ENCODE measurements around the gene ATAD1. TPM values are rescaled to one million over a fixed set of nuclear protein-coding genes. Genes with fewer than 3 reads are reported as not detected.
"Not testable (repeated sequence)": the region's sequence is repeated elsewhere in the genome, so short reads cannot be mapped to it uniquely, and the experiment has no call there.

Gene ATAD1
- total RNA-seq, 2 experiments from 2014 or later: 33.7 to 38.7 TPM

- ATAC-seq (ENCODE audit: poor library complexity): no peak
- ChIA-PET CTCF (no interaction called here), POLR2A (no interaction called here)
- no peaks in the 10 kb centered on the region for H3K36me3 ChIP-seq (ENCODE audit: insufficient read depth, low read length)
- Mint-ChIP-seq H3K27me3 (peaks cover 4% of the 10 kb centered on the region), H3K4me3 (no peak overlapping the region), H3K27ac (no peak overlapping the region), H3K36me3 (ENCODE audit: low read depth) (no peaks in the 10 kb centered on the region), H3K9me3 (no peaks in the 10 kb centered on the region), H3K4me1 (ENCODE audit: low read depth) (no peaks in the 10 kb centered on the region)
- H3K27me3 ChIP-seq (ENCODE audit: control insufficient read depth in 1 of 2, insufficient read depth in 2 of 2, low read length in 2 of 2): no peaks in the 10 kb centered on the region
- no peaks in the 10 kb centered on the region for H3K9me3 ChIP-seq (ENCODE audit: control insufficient read depth in 1 of 2, insufficient read depth in 1 of 2, low read length in 2 of 2)
- TF ChIP-seq CTCF (IDR thresholded peaks at IDR 0.05): no peak
- H3K4me3 ChIP-seq (ENCODE audit: low read length): no peak overlapping the region
- no peaks in the 10 kb centered on the region for H3K4me1 ChIP-seq (ENCODE audit: insufficient read depth, low read length)
- intact Hi-C loops (cut with DNase I, micrococcal nuclease): no loop called here
- DNase-seq: no peak
- no peak overlapping the region for H3K27ac ChIP-seq (ENCODE audit: low read depth in 1 of 2, low read length in 2 of 2)
Observed at GRCh38 chr10:87744606-87745005, 73.4 kb downstream of the ATAD1 start.

- H3K4me3 Mint-ChIP-seq; H3K9me3 ChIP-seq (ENCODE audit: control insufficient read depth in 1 of 2, insufficient read depth in 1 of 2, low read length in 2 of 2); H3K36me3 ChIP-seq (ENCODE audit: insufficient read depth, low read length); H3K36me3 Mint-ChIP-seq (ENCODE audit: low read depth); H3K27ac ChIP-seq (ENCODE audit: low read depth in 1 of 2, low read length in 2 of 2); ATAC-seq (ENCODE audit: poor library complexity); H3K4me1 ChIP-seq (ENCODE audit: insufficient read depth, low read length); H3K4me3 ChIP-seq (ENCODE audit: low read length); H3K9me3 Mint-ChIP-seq; intact Hi-C loops (cut with DNase I, micrococcal nuclease); CTCF ChIA-PET; POLR2A ChIA-PET; H3K4me1 Mint-ChIP-seq (ENCODE audit: low read depth); H3K27me3 Mint-ChIP-seq; H3K27ac Mint-ChIP-seq; H3K27me3 ChIP-seq (ENCODE audit: control insufficient read depth in 1 of 2, insufficient read depth in 2 of 2, low read length in 2 of 2): not testable (repeated sequence)
- DNase-seq: peak in 2 of 14 experiments; percentile 23 to 30
Observed at GRCh38 chr10:87742992-87743610, 74.9 kb downstream of the ATAD1 start.

GRCh38 chr10:87740254-87740655 lies 77.8 kb downstream of the ATAD1 start:
- CTCF ChIA-PET: no interaction called here
- POLR2A ChIA-PET: no interaction called here
- no peaks in the 10 kb centered on the region for H3K9me3 ChIP-seq (ENCODE audit: control insufficient read depth in 1 of 2, insufficient read depth in 1 of 2, low read length in 2 of 2)

More at GRCh38 chr10:87740254-87740655, 77.8 kb downstream of the ATAD1 start:
- Histone ChIP-seq H3K4me3 (ENCODE audit: low read length) (no peak overlapping the region), H3K27me3 (ENCODE audit: control insufficient read depth in 1 of 2, insufficient read depth in 2 of 2, low read length in 2 of 2) (peaks cover 0 to 16% of the 10 kb centered on the region in 2 experiments), H3K36me3 (ENCODE audit: insufficient read depth, low read length) (no peaks in the 10 kb centered on the region), H3K27ac (ENCODE audit: low read depth in 1 of 2, low read length in 2 of 2) (no peak overlapping the region), H3K4me1 (ENCODE audit: insufficient read depth, low read length) (no peaks in the 10 kb centered on the region)
- TF ChIP-seq CTCF (IDR thresholded peaks at IDR 0.05): no peak
- Mint-ChIP-seq H3K4me3 (no peak overlapping the region), H3K4me1 (ENCODE audit: low read depth) (no peaks in the 10 kb centered on the region), H3K27me3 (peaks cover 22% of the 10 kb centered on the region), H3K9me3 (no peaks in the 10 kb centered on the region), H3K36me3 (ENCODE audit: low read depth) (no peaks in the 10 kb centered on the region), H3K27ac (no peak overlapping the region)
- intact Hi-C loops (cut with DNase I, micrococcal nuclease): no loop called here
- ATAC-seq (ENCODE audit: poor library complexity): no peak
- peak in 2 of 14 experiments; percentile 25 to 39 for DNase-seq

Measured in CD4-positive, alpha-beta T cell (primary cell).